OCI-LY3 (cell line): Measurements from ENCODE around the gene MPC1.

ENCODE experiments used
- H2AFZ ChIP-seq: fragments of 200-600, 300-600 bp; shearing (Covaris generic); 2 replicates; pipeline ENCODE4 v1.6.0; 2014; ENCODE audit warnings: antibody characterized with exemption, low read depth, low read length
- H3K27ac ChIP-seq: fragments of 200-600, 300-600 bp; sonication (generic); 2 replicates; pipeline ENCODE4 v1.5.1; 2014; ENCODE audit warnings: mild to moderate bottlenecking, low read length, moderate library complexity, mixed read lengths
- H3K27me3 ChIP-seq: fragments of 200-600, 300-600 bp; sonication (generic); 2 replicates; pipeline ENCODE4 v1.6.1; 2014; ENCODE audit warnings: low read depth, low read length, mixed read lengths
- H3K36me3 ChIP-seq: fragments of 200-600, 300-600 bp; sonication (generic); replicated peaks from 2 replicates; pipeline ENCODE3; 2014; ENCODE audit warnings: low read depth, low read length, mixed read lengths
- H3K4me1 ChIP-seq: fragments of 300-600, 200-600 bp; sonication (generic); 2 replicates; pipeline ENCODE4 v1.6.1; 2014; ENCODE audit warnings: low read length, mixed read lengths
- H3K4me2 ChIP-seq: fragments of 200-600, 300-600 bp; sonication (generic); 2 replicates; pipeline ENCODE4 v1.6.1; 2014; ENCODE audit warnings: low read length, mixed read lengths
- H3K4me3 ChIP-seq: fragments of 300-600, 200-600 bp; sonication (generic); 2 replicates; pipeline ENCODE4 v1.5.1; 2014; ENCODE audit warnings: antibody characterized with exemption, mild to moderate bottlenecking, low read length, moderate library complexity
- H3K79me2 ChIP-seq: fragments of 300-600, 200-600 bp; shearing (Covaris generic); 2 replicates; pipeline ENCODE4 v1.6.1; 2014; ENCODE audit warnings: mild to moderate bottlenecking, low read length, mixed read lengths
- H3K9ac ChIP-seq: fragments of 300-600, 200-600 bp; shearing (Covaris generic); 2 replicates; pipeline ENCODE4 v1.6.0; 2014; ENCODE audit warnings: mild to moderate bottlenecking, low read length, moderate library complexity
- H3K9me3 ChIP-seq: fragments of 200-600, 300-600 bp; shearing (Covaris generic); 2 replicates; pipeline ENCODE4 v1.6.1; 2014; ENCODE audit warnings: low read length, mixed read lengths; ENCODE audit not compliant: insufficient read depth
- H4K20me1 ChIP-seq: fragments of 200-600, 300-600 bp; sonication (generic); 2 replicates; pipeline ENCODE4 v1.6.1; 2016; ENCODE audit warnings: low read length, mixed read lengths; ENCODE audit not compliant: insufficient read depth
- EZH2phosphoT487 ChIP-seq: fragments of 200-600 bp; shearing (Covaris generic); IDR thresholded peaks from 2 replicates; pipeline ENCODE4 v1.6.1; 2018; ENCODE audit warnings: antibody characterized with exemption, mixed run types, low read depth
- TF ChIP-seq, protein P1 (sequence below): fragments of 200-600, 300-600 bp; sonication (generic); IDR thresholded peaks from 2 replicates; pipeline ENCODE4 v1.5.1; 2014; ENCODE audit warnings: antibody characterized with exemption, low read length, low read depth

Gene MPC1

DNA sequence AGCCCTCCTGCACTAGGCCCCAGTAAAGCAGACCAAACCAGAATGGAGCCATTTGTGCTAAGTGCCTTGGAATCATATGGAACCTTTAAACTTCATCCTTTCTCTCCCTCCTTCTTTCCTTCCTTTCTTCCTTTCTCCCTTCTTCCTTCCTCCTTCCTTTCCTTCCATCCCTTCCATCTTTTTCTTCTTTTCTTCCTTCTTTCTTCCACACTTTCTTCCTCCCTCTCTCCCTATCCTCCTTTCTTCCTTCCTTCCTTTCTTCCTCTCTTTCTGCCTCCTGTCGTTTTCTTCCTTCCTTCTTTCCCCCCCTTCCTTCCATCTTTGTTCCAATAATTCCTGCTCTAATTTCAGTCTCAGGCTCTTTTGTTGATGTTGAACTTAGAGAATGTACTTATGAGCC is 29.2 kb downstream of the MPC1 start:
- Histone ChIP-seq H3K36me3 (no peaks in the 10 kb centered on the region), H3K9ac (no peak overlapping the region), H3K4me3 (no peak overlapping the region), H3K79me2 (no peaks in the 10 kb centered on the region), H2AFZ (no peak overlapping the region), H3K27me3 (no peaks in the 10 kb centered on the region), H3K27ac (no peak overlapping the region), H3K4me1 (peaks cover 8% of the 10 kb centered on the region), H3K4me2 (no peak overlapping the region), H4K20me1 (no peaks in the 10 kb centered on the region), H3K9me3 (no peaks in the 10 kb centered on the region)
- TF ChIP-seq EZH2phosphoT487, result no peak
- TF ChIP-seq, protein P1, sequence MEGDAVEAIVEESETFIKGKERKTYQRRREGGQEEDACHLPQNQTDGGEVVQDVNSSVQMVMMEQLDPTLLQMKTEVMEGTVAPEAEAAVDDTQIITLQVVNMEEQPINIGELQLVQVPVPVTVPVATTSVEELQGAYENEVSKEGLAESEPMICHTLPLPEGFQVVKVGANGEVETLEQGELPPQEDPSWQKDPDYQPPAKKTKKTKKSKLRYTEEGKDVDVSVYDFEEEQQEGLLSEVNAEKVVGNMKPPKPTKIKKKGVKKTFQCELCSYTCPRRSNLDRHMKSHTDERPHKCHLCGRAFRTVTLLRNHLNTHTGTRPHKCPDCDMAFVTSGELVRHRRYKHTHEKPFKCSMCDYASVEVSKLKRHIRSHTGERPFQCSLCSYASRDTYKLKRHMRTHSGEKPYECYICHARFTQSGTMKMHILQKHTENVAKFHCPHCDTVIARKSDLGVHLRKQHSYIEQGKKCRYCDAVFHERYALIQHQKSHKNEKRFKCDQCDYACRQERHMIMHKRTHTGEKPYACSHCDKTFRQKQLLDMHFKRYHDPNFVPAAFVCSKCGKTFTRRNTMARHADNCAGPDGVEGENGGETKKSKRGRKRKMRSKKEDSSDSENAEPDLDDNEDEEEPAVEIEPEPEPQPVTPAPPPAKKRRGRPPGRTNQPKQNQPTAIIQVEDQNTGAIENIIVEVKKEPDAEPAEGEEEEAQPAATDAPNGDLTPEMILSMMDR, result no peak

DNA sequence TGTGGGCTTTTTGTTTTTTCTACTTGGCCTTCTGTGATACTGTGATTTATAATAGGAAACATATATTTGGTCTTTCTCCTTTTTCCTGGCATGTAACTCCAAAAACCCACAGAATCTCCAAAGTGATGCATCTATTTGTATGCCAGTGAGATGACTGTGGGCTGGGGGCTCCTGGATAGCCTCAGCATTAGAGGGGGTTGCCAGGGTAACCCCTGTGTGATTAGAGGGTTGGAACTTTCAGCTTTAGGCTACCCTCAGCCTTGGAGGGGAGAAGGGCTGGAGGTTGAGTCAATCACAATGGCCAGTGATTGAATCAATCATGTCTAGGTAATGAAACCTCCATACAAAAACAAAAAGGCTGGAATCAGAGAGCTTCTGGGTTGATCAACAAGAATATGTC is 29.8 kb downstream of the MPC1 start:
- Histone ChIP-seq H3K79me2 (no peaks in the 10 kb centered on the region), H3K9ac (no peak overlapping the region), H3K4me2 (no peak overlapping the region), H3K27ac (no peak overlapping the region), H3K36me3 (no peaks in the 10 kb centered on the region), H3K4me1 (peaks cover 8% of the 10 kb centered on the region), H3K27me3 (no peaks in the 10 kb centered on the region), H3K9me3 (no peaks in the 10 kb centered on the region), H3K4me3 (no peak overlapping the region), H2AFZ (no peak overlapping the region), H4K20me1 (no peaks in the 10 kb centered on the region)
- TF ChIP-seq EZH2phosphoT487, result no peak
- TF ChIP-seq, protein P1, result no peak

DNA sequence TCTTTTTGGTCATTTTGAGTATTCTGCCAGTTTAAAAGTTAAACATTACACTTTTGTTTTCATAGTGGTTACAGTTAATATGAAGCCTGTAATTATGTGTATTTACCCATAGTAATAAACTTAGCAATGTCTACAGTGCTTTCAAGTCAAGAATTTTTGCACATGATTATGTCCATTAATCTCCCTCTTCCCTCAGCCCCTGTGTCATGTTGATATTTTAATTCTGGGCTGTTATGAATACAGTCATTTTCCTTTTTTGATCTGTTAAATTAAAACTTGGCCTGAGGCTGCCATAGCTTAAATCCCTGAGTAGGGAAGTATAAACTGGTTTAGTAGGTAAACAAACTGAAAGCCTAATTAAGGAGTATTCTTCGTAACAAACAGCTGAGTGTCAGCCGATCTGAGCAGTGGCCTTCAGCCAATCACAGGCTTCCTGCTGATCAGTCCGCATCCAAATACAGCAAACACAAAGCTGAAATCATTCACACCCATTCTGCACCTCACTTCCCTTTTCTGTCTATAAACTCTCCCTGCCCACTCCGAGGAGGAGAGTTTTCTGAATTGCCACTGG is 30.9 kb downstream of the MPC1 start:
- H3K9me3 ChIP-seq, result no peaks in the 10 kb centered on the region
- no peaks in the 10 kb centered on the region for H3K79me2 ChIP-seq
- no peaks in the 10 kb centered on the region for H3K36me3 ChIP-seq
- H4K20me1 ChIP-seq, result no peaks in the 10 kb centered on the region
- peak overlapping the region; percentile 45 for H3K4me3 ChIP-seq
- H3K9ac ChIP-seq, result no peak overlapping the region
- TF ChIP-seq EZH2phosphoT487, result no peak
- TF ChIP-seq, protein P1, result no peak
- H3K27me3 ChIP-seq, result no peaks in the 10 kb centered on the region
- H2AFZ ChIP-seq, result peak overlapping the region; percentile 87
- H3K27ac ChIP-seq, result no peak overlapping the region
- peak overlapping the region; percentile 42 for H3K4me2 ChIP-seq
- H3K4me1 ChIP-seq, result peaks cover 8% of the 10 kb centered on the region

DNA sequence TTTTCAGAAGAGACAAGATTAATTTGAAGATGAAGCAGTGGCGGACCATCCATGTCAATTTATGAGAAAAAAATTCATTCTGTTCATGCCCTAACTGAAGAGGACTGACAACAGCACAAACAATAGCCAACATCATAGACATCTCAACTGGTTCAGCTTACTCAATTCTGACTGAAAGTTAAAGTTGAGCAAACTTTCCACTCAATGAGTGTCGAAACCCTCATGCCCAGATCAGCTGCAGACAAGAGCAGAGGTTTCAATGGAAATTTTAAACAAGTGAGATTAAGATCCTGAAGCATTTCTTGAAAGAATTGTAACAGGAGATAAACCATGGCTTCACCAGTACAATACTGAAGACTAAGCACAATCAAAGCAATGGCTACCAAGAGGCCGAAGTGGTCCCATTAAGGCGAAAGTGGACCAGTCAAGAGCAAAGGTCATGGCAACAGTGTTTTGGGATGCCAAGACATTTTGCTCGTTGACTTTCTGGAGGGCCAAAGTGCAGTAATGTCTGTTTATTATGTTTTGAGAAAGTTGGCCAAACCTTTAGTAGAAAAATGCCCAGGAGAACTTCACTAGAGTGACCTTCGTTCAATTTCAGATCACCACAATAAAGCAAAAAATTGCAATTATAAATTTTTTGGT is 34.3 kb downstream of the MPC1 start:
- TF ChIP-seq, protein P1, result no peak
- no peak for TF ChIP-seq EZH2phosphoT487
- H3K4me2 ChIP-seq, result no peak overlapping the region
- H3K36me3 ChIP-seq, result no peaks in the 10 kb centered on the region

More for the DNA sequence above, 34.3 kb downstream of the MPC1 start:
- H3K4me3 ChIP-seq, result no peak overlapping the region
- no peaks in the 10 kb centered on the region for H3K27me3 ChIP-seq
- H3K4me1 ChIP-seq, result peaks cover 10% of the 10 kb centered on the region
- H3K9me3 ChIP-seq, result no peaks in the 10 kb centered on the region
- H2AFZ ChIP-seq, result no peak overlapping the region
- H4K20me1 ChIP-seq, result no peaks in the 10 kb centered on the region
- no peak overlapping the region for H3K27ac ChIP-seq
- H3K79me2 ChIP-seq, result no peaks in the 10 kb centered on the region
- no peak overlapping the region for H3K9ac ChIP-seq
